Upper lobe of right lung (tissue), 1 donor: ENCODE results near the gene SPTBN2. TPM values are rescaled to one million over a fixed set of nuclear protein-coding genes. Genes with fewer than 3 reads are reported as not detected.
A peak's percentile ranks its signal among the peaks of the same experiment; 100 is the strongest.

ENCODE experiments used
- ATAC-seq: fragments of 200-7000 bp; cut with Tn5 transposase; one replicate; pipeline ENCODE4 v1.9.1; 2020; ENCODE audit warnings: mild to moderate bottlenecking, moderate library complexity
- DNase-seq: peaks from one replicate; pipeline ENCODE4 v3.0.0-alpha.2; 2020
- H3K27ac ChIP-seq: fragments of 200-600 bp; one replicate; pipeline ENCODE4 v1.8.0; 2022
- H3K27me3 ChIP-seq: fragments of 200-600 bp; one replicate; pipeline ENCODE4 v1.8.0; 2022; ENCODE audit warnings: mild to moderate bottlenecking
- H3K36me3 ChIP-seq: fragments of 200-600 bp; one replicate; pipeline ENCODE4 v1.8.0; 2022
- H3K4me1 ChIP-seq: fragments of 200-600 bp; one replicate; pipeline ENCODE4 v1.8.0; 2022
- H3K4me3 ChIP-seq: fragments of 200-600 bp; one replicate; pipeline ENCODE4 v1.8.0; 2022; ENCODE audit warnings: mild to moderate bottlenecking
- H3K9me3 ChIP-seq: fragments of 200-600 bp; one replicate; pipeline ENCODE4 v1.8.0; 2022
- CTCF ChIP-seq: fragments of 200-600 bp; IDR thresholded peaks from one replicate; pipeline ENCODE4 v1.8.0; 2022; ENCODE audit warnings: antibody characterized with exemption
- intact Hi-C: fragments of 100-400 bp; cut with DNase I; formaldehyde crosslinking; loops from one replicate; pipeline ENCODE4 v1.11.0; 2022
- total RNA-seq: library from RNA; stranded (reverse); fragmentation: NEBNext Ultra II Directional; extraction: Animal tissue kit (Norgen Biotek cat#: 25700); gene quantifications from one replicate; pipeline ENCODE4 v1.2.1, GENCODE V29; 2021
- donor health status: DM: no; HTN: yes; CAD: no; lungs with severe emphysema.

SPTBN2 gene
- total RNA-seq, 1 donor from 2014 or later: 8.1 TPM

GRCh38 chr11:66719111-66719872, 9.7 kb downstream of the SPTBN2 start:
- H3K4me3 ChIP-seq: no peak overlapping the region
- DNase-seq (peak; percentile 52), ATAC-seq (no peak)

GRCh38 chr11:66718320-66718971, 10.6 kb downstream of the SPTBN2 start:
- TF ChIP-seq CTCF: no peak
- H3K4me1 ChIP-seq: no peaks in the 10 kb centered on the region
- DNase-seq (peak; percentile 84), ATAC-seq (peak; percentile 87)
- H3K27ac ChIP-seq: peak overlapping the region; percentile 30
- no peaks in the 10 kb centered on the region for H3K36me3 ChIP-seq
- no peaks in the 10 kb centered on the region for H3K9me3 ChIP-seq
- intact Hi-C loops: no loop called here
- peak overlapping the region; percentile 23 for H3K4me3 ChIP-seq
- peaks cover 10% of the 10 kb centered on the region for H3K27me3 ChIP-seq

More at GRCh38 chr11:66719111-66719872, 9.7 kb downstream of the SPTBN2 start:
- Histone ChIP-seq H3K4me1 (no peaks in the 10 kb centered on the region), H3K9me3 (no peaks in the 10 kb centered on the region), H3K27ac (no peak overlapping the region), H3K36me3 (no peaks in the 10 kb centered on the region), H3K27me3 (peaks cover 10% of the 10 kb centered on the region)
- intact Hi-C loops: no loop called here
- no peak for TF ChIP-seq CTCF

GRCh38 chr11:66717925-66718319, 11.1 kb downstream of the SPTBN2 start:
- intact Hi-C loops: no loop called here
- ATAC-seq (peak; percentile 1), DNase-seq (peak; percentile 66)
- no peak for TF ChIP-seq CTCF
- H3K27ac ChIP-seq: no peak overlapping the region
- no peaks in the 10 kb centered on the region for H3K9me3 ChIP-seq
- peak overlapping the region; percentile 23 for H3K4me3 ChIP-seq
- H3K4me1 ChIP-seq: no peaks in the 10 kb centered on the region
- H3K36me3 ChIP-seq: no peaks in the 10 kb centered on the region
- H3K27me3 ChIP-seq: peaks cover 10% of the 10 kb centered on the region

GRCh38 chr11:66716996-66717395, 12.0 kb downstream of the SPTBN2 start:
- no peak for TF ChIP-seq CTCF
- intact Hi-C loops: no loop called here
- no peaks in the 10 kb centered on the region for H3K4me1 ChIP-seq
- no peaks in the 10 kb centered on the region for H3K9me3 ChIP-seq
- H3K27ac ChIP-seq: no peak overlapping the region
- DNase-seq: no peak
- H3K4me3 ChIP-seq: no peak overlapping the region
- no peaks in the 10 kb centered on the region for H3K36me3 ChIP-seq
- H3K27me3 ChIP-seq: peaks cover 10% of the 10 kb centered on the region
- no peak for ATAC-seq

GRCh38 chr11:66715346-66716085, 13.5 kb downstream of the SPTBN2 start:
- Histone ChIP-seq H3K36me3 (no peaks in the 10 kb centered on the region), H3K27me3 (peaks cover 10% of the 10 kb centered on the region), H3K9me3 (no peaks in the 10 kb centered on the region), H3K27ac (no peak overlapping the region), H3K4me3 (no peak overlapping the region), H3K4me1 (no peaks in the 10 kb centered on the region)
- intact Hi-C loops: no loop called here
- no peak for ATAC-seq
- no peak for DNase-seq
- no peak for TF ChIP-seq CTCF
